HT-29 (cell line): ENCODE data around the gene SUGP2. TPM values are rescaled to one million over a fixed set of nuclear protein-coding genes. Genes with fewer than 3 reads are reported as not detected.
A peak's percentile ranks its signal among the peaks of the same experiment; 100 is the strongest.
"Not testable (repeated sequence)": the region's sequence is repeated elsewhere in the genome, so short reads cannot be mapped to it uniquely, and the experiment has no call there.

ENCODE experiments used
- DNase-seq: peaks from one replicate; pipeline ENCODE4 v3.0.0-alpha.2; 2015; ENCODE audit warnings: low spot score
- total RNA-seq: library from RNA; depleted of rRNA; stranded (reverse); fragments of >200 nt; shearing (Covaris generic); gene quantifications from 2 replicates; pipeline ENCODE4 v1.2.3, GENCODE V29; 2014

SUGP2 gene
- total RNA-seq, 1 experiment from 2014 or later = 37.7 TPM

DNA sequence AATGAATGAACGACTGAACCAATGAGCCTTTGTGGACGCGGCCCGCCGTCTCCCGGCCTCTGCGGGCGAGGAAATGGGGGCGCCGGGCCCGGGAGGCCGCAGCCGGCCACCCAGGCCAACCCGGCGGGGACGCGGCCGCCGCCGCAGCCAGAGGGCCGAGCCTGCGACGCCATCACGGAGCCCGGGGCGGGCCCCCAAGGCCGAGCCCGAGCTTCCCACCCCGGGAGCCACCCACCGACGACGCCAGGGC lies 216 bp downstream of the SUGP2 start:
- no peak for DNase-seq

DNA sequence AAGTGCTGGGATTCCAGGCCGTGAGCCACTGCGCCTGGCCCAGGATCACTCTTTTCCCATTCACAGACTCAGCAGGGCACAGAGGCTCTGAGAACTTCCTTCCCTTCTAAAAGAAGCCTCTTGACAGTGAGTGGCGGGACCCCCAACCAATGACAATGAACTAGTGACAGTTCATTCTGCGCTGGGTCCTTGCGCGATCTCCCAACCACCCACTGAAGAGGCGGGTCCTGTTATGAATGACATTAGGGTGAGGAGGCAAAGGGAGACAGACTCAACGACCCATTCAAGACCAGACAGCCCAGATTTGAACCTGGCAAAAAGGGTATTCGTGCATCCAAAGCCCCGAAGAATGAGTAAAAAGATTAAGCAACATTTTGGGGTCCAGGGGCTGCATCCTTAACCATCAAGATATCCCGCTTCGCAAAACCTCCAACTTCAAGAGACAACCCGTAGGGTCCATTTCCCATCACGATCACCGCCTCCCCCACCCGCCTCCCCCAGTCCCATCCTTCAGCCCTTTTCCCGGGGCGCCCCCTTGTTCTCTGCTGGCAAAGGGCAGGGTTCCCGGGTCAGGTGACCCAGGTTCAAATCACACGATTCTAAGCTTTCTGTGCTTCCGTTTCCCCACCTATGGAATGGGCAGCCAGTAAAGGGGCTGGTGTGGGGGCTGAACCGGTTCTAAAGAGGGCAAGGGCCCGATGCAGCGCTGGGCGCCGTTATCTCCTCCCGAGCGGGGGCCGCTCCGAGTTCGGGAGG lies 719 bp downstream of the SUGP2 start:
- no peak for DNase-seq

DNA sequence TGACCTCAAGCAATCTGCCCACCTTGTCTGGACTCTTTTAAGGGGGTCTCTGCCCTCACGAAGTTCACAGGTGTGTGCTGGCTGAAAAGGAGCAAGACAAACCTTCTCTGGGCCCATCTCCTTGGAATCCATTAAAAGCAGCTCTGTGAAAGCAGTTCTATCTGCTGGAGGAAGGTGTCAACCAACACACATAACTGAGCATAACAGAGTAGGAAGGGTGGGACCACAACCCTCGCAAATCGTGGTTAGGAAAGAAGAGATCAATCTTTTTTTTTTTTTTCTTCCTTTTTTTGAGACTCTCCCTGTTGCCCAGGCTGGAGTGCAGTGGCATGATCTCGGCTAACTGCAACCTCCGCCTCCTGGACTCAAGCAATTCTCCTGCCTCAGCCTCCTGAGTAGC lies 1.4 kb downstream of the SUGP2 start:
- DNase-seq = no peak

DNA sequence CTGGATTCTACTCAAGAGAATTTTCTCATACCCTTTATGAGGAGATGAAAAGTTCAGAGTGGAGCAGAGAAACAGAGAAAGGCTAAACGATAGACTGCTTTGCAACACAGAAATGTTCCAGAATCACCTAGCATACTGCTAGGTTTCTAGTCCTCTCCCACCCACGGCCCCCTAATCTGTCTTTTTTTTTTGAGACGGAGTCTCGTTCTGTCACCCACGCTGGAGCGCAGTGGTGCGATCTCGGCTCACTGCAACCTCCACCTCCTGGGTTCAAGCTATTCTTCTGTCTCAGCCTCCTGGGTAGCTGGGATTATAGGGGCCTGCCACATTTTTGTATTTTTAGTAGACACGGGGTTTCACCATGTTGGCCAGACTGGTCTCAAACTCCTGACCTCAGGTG lies 4.8 kb downstream of the SUGP2 start:
- no peak for DNase-seq

DNA sequence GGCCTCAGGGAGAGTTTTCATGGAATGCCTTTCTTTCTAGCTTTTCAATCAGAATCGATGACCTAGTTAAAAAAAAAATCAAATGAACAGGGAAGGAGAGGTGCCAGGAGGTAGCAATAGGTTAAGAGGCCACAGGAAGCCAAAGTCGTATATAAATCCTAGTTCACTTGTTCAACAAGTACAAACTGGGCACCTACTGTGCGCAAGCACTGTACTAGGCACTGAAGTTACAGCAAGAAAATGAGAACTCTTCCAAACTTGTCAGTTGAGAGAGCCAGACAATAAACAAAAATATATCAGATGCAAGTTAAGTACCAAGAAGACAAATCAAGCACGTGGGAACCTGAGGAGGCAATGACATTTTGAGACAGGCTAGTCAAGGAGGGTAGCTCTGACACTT lies 6.1 kb downstream of the SUGP2 start:
- no peak for DNase-seq

DNA sequence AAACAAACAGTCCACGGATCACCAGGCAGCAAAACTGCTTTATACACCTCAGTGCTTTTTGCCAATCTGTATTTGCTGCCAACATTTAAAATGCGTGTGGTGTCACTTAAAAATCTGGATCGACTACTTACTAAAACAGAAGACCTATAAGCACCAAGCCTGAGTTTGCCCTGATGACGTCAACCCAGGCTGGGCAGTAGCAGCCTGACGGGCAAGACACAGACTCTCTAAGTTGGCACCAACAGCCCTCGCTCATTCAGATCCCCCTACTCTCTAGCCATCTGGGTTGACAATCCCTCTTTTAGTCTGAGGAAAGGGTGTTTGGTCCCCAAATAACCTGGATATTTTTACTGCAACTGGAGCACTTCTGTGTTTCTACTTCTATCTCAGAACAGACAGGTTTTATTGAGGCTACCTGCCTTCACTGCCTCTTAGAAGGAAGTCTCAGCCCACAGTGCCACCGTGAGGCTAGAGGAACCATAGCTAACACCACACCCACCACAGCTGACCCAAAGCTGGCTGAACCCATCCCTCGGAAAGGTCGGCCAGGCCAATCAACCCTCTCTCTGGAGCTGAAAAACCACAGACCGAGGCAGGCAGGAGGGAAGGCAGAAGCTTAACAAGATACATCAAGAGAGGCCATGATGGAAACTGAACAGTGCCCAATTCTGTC lies 6.9 kb downstream of the SUGP2 start:
- no peak for DNase-seq

DNA sequence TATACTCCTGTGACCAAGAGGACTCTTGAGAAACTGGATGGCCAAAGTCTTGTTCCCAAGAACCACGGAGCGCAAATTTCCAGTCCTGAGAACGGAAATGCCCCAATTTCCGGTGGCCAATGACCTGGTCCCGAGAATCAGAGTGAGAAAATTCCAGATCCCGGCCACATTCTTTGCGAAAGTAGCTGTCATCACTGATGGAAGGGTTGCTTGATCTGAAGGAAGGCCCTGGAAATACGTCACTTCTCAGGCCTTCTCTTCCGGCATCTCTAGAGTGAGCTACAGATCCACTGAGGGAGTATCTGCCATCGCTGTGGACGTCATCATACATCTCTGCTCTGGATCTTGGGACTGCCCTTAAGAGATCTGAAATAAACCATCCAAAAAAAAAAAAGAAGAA lies 7.5 kb downstream of the SUGP2 start:
- no peak for DNase-seq

DNA sequence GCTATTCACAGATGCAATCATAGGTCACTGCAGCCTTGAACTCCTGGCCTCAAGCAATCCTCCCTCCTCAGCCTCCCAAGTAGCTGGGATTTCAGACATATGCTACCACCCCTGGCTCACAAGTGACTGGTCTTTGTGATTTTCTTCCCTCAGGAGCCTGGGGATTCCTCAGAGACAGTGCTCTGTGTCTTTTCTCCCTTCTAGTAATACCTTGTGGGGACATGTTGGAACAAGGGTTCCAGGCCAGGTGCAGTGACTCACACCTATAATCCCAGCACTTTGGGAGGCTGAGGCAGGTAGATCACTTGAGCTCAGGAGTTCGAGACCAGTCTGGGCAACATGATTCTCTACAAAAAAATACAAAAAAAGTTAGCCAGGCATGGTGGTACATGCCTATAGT lies 9.9 kb downstream of the SUGP2 start:
- not testable (repeated sequence) for DNase-seq

DNA sequence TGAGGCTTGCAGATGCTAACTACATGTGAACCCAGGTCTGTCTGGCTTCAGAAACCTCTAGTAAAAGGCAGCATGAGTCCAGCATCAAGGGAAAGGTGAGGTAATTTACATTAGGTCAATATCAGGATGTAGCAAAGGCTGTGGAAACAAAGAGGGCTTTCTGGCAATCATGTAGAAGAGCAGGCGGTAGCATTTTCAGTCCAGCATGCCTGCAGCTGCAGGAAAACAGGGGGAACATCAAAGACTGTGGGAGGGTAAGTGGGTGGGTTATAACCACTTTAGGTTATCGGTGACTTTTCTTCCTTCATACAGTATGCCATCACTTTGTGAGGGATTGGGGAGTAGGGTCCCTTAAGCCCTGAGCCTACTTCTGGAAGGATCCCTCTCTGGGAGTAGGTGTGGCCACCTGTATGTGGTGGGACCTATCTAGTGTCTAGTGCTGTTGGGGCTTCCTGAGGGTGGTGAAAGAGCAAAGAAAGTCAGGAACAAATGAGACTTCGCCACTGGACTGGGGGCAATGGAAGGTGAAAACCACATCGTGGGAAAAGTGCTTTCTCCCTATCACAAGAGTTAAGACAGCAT lies 10.8 kb downstream of the SUGP2 start:
- DNase-seq = no peak

DNA sequence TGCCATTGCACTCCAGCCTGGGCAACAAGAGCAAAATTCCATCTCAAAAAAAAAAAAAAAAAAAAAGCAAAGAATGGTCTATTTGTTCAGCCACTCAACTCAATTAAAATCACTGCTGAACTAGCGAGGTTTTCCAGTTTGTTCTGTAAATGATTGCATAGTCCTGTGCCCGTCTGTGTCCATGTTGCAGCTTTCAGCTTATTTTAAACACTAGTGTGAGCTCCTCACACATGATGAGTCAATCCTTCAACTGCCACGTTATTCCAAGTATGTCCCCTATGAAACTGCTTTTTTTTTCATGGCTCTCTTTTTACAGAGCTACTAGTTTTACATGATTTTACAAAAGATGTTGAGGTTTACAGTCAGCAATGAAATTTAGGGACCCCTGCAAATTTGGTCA lies 12.2 kb downstream of the SUGP2 start:
- no peak for DNase-seq

DNA sequence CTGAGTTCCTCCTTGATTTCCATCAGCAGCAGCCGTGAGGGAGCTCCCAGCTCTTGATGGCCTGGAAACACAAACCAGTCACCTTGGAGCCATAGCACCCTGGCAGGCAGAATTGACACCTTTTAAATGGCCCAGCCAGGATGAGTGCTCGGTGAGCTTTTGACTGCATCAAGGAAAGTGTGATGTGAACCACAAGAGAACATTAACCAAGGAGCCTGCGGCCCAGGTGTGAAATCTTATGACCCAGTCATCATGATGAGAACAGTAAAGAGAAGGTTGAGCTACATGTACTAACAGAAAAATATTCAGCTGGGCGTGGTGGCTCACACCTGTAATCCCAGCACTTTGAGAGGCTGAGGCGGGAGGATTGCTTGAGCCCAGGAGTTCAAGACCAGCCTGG lies 22.8 kb downstream of the SUGP2 start:
- DNase-seq = no peak

DNA sequence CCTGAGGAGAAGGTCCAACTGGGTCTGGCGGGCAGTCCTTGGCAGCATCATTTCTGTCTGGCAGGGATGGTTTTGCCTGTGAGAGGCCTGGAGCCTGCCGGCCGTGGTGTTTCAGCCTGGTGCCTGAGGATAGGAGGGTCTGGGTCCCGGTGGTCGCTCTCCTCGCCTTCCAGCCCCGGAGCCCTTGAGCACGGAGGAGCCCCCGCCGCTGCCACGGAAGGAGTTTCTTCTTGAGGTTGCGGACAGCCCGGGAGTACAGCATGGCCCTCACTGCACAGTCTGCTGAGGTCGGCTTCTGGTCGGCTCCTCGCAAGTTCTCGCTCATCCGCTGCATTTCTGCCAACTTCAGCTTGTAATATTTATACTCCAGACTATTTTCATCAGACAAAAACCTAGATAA lies 23.4 kb downstream of the SUGP2 start:
- DNase-seq = no peak

DNA sequence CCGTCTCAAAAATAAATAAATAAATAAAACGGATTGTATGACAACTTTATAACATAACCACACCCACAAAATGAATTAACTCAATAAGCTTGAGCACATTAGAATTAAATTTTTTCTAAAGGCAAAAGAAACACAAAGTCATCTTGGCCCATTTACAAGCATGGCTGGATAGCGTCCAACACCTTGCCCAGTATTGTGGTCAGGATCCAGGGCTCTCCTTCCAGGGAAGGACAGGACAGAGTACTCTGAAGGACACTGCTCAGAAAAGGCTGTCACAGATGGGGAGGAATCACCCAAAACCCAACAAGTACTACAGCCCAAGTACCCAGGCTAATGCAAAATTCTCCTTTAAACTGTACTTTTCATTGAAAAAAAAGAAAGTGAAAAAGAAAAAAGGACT lies 27.1 kb downstream of the SUGP2 start:
- DNase-seq = no peak

DNA sequence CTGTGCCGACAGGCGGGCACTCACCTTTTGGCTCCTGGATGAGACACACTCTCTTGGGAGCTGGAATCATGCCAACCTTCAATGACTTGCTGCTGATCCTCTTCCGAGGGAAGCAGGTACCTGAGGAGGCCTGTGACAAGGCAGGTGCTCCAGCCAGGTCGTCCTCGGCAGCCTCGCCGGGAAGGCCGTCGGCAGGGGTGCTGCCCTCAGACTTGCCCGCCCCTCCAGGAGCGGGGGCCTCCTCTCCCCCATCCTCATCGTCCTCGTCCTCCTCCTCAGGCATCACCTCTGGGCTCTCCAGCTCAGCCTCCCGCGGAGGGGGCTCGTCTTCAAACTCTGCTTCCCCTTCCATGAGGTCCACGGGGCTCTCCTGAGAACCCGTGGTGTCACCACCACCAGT lies 29.2 kb downstream of the SUGP2 start:
- DNase-seq = no peak

DNA sequence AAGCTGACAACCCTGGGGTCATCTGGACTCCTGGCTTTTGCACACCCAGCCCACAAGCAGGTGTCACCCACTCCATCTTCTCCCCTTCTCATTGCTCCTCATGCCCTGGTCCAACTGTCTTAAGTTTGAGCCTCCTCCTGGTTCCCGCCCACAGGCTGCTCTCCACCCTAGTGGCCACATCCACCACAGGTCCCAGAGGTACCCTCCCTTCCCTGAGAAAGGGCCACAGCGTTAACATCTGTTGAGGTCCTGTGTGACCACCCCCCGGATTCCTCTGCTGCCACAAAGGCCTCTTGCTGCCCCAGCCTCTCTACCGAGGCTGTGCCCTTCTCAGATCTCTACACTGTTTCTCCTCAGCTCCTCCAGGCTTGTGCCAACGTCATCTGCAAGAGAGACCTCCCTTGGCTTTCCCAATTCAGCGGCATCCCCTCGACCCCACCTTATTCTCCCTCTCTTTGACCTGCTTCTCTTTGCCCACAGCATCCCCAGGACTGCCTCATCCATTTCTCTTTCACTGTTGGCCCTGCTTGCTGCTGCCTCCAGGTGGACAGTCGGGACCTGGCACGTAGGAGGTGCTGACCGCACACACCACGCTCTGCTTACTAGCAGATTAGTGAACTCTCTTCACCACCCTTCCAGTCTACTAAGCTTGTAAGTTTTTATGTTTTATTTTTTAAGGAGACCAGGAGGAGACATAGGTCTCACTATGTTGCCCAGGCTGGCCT lies 33.3 kb downstream of the SUGP2 start:
- DNase-seq = no peak

DNA sequence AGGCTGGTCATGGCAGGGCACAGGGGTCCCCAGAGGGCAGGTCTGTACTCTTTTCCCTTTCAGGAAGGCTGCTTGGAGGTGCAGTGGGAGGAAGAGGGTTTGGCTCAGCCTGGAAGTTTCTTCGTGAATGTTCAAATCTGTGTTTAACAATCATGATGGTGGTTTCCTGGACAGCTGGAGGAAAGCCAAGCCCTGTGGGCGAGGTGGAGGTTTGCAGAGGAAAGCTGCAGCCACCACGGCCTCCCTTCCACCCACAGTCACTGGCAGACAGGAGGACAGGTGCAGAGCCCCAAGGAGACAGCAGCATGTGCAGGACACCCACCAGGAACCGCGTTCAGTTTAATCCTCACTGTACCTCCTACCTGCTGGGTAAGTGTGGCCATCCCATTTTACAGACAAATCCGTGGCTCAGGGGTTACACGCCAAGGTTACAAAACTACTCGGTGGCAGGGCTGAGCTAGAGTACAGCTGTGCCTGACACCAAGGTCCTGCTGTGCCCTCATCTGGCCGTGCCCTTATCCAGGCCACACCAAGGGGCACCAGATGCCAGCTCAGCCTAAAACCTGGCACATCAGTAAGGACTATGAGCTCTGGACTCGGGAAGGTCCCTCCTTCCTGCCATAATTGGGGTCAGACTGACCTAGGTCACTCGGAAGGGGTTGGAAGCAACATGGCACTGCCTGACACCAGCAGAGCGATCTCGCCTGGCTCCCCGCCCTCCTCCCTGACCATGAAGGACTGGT lies 34.1 kb downstream of the SUGP2 start:
- no peak for DNase-seq

DNA sequence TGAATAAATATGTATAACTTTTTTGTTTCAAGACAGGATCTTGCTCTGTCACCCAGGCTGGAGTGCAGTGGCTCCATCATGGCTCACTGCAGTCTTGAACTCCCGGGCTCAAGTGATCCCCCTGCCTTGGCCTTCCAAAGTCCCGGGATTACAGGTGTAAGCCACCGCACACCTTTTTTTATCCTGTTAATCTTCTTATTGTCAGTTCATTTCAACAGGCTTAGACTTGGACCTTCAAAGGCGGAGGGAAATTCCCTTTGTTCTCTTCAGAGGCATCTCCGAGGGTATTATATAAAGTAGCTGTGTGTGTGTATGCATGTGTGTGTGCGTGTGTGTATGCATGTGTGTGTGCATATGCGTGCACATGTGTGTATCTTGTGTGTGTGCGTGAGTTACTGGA lies 35.0 kb downstream of the SUGP2 start:
- no peak for DNase-seq

DNA sequence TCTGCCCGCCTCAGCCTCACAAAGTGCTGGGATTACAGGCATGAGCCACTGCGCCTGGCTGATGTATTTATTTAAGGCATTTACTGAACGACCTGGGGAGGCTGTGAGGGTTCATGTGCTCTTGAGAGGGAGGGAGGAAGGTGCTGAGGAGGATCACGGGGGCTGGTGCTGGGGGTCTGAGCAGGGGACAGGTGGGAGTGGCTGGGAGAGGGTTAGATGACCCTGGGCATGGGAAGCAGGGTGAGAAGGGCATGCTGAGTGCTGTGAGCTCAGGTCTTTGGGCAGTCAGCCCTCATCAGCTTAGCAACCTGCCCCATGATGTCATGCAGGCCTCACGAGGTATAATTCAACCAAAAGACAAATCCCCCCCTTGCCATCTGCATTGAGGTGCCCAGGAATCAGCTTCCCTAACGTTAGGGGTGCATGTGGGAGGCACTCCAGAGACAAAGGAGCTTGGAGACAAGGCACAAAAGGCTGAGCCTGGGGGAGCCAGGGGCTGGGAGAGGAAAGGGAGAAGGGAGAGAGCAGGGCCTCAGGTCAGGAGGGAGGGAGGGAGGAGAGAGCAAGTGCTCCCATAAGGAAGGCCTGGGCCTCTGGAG lies 36.4 kb downstream of the SUGP2 start:
- no peak for DNase-seq

DNA sequence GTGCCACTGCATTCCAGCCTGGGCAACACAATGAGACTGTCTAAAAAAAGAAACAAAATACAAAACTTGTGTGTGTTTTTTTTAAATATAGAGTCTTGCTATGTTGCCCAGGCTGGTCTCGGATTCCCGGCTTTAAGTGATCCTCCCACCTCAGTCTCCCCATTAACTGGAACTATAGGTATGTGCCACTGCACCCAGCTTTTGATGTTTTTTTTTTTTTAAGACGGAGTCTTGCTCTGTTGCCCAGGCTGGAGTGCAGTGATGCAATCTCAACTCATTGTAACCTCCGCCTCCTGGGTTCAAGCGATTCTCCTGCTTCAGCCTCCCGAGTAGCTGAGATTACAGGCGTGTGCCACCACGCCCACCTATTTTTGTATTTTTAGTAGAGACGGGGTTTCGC lies 37.0 kb downstream of the SUGP2 start:
- DNase-seq = no peak

DNA sequence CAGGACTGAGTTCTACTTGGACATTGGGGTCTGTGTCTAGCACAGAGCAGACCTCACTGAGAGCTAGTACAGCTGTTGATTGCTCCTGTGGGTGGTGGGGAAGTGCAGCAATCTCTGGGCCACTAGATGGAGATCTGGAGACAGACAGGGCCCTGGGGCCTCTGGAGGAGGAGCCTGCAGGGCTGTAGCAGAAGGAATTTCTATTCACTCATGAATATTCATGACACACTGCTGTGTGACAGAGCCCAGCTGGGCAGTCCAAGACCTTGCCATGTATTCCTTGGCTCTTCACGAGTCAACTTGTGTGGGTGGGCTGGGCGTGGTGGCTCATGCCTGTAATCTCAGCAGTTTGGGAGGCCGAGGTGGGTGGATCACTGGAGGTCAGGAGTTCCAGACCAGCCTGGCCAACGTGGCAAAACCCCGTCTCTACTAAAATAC lies 37.5 kb downstream of the SUGP2 start:
- peak; percentile 36 for DNase-seq

DNA sequence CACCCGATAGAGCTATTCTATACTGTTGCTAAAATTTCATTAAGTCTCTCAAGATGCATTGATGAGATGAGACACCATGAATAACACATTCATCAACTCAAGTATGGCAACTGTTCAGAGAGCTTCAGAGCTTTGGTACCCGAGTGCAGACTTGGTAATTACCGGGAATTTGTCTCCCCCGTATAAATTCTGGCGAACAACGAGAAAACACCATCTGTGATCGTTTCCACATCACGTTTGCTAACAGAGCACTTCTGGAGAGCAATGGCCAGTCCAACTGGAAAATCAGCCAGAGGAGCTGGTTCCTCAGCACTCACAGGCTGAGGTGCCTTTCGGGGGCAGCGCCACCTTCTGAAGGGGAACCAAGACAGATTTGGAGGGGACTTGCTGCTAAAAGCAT lies 40.2 kb downstream of the SUGP2 start:
- DNase-seq = no peak

DNA sequence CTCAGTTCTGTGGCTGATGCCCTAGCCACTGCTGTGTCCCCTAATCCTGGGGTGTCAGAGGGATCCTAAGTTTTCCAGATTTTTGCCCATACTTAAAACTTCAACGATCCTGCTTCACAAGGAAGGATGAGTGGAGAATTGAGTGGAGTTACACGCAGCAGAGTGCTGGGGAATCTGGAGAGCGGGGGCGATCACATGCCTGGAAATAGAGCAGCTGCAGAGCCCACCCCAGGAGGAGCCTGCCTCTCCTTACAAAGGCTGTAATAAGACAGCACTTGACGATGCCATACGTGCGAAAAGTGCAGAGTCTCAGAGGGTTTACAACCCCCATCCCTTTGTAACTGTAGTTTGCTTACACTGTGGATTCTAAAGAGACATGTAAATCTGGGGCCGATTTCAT lies 40.6 kb downstream of the SUGP2 start:
- DNase-seq = no peak
